Right ventricle myocardium inferior (tissue), 1 donor: Measurements from ENCODE around the gene OPCML. TPM values are rescaled to one million over a fixed set of nuclear protein-coding genes. Genes with fewer than 3 reads are reported as not detected.

Experiments used
- ATAC-seq: fragments of 200-7000 bp; cut with Tn5 transposase; one replicate; pipeline ENCODE4 v1.9.1; 2020; ENCODE audit warnings: mild to moderate bottlenecking, moderate library complexity
- DNase-seq: peaks from one replicate; pipeline ENCODE4 v3.0.0; 2021; ENCODE audit errors: missing footprints
- intact Hi-C: fragments of 100-400 bp; cut with DNase I; formaldehyde crosslinking; loops from one replicate; pipeline ENCODE4 v1.11.0; 2022
- total RNA-seq: library from RNA; stranded (reverse); fragmentation: NEBNext Ultra II Directional; extraction: Animal tissue kit (Norgen Biotek cat#: 25700); gene quantifications from one replicate; pipeline ENCODE4 v1.2.1, GENCODE V29; 2021
- donor health status: DM: no; HTN: yes; CAD: no; lungs with severe emphysema.

The OPCML gene
- total RNA-seq, 1 donor from 2014 or later, result 0.05 TPM

- ATAC-seq (no peak), DNase-seq (no peak)
- intact Hi-C loops, result no loop called here
Measured at GRCh38 chr11:132475026-132475425, 1057.3 kb downstream of the OPCML start.

DNA sequence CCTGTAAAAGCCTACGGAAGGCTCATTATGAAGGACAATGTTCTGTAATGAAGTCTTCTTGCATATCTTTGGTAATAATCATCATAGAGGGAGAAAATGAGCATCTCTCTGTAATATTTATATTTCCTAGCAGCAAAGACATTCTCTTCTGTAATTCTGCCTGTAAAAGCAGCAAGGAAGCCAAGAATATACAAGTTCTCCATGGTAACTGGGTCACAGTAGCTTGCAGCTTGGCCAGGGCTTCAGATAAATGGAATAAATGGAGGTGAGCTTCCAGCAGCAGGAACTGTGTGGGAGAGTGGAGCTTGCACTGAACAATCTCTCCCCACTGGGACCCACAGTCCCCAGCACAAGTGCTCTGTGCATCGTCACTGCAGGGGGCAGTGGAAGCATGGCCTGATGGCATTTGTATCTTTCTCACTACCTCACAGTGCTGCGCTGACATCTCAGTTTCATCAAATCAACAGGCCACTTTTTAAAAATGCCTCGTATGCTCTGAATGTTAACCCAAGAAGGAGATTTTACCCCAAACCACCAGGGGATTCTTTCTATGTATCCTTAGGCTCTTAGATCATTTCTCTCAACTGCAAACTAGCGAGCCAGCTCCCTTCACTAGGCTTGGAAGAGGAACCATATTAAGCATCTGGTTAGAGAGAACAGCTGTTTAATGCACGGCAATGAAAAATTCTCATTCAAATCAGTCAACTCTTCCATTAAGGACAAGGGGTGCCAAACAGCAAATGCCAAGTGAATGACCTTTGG, 1059.7 kb downstream of the OPCML start:
- ATAC-seq (no peak), DNase-seq (no peak)
- intact Hi-C loops, result no loop called here

- ATAC-seq, result no peak
- intact Hi-C loops, result no loop called here
- DNase-seq, result no peak
Measured at GRCh38 chr11:132471466-132471865, 1060.8 kb downstream of the OPCML start.

DNA sequence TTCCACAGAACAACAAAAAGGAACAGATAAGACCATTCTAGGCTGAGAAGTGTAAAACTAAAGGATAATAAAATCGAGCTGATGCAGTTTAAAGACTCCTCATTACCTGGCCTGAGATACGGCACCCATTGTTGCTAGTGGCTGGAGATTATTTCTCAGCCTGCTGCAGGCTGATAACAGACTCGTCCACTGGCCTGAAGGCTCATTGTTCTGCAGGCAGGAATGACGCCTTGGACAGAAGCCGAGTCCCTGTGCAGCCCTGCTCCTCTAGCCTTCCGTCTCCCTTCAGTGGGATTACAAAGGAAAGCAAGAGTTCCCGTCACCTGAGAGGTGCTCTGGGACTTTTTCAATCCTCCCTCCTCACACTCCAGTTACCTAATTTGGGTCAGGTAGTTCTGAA, 1065.3 kb downstream of the OPCML start:
- ATAC-seq, result no peak
- DNase-seq, result no peak
- intact Hi-C loops, result no loop called here

DNA sequence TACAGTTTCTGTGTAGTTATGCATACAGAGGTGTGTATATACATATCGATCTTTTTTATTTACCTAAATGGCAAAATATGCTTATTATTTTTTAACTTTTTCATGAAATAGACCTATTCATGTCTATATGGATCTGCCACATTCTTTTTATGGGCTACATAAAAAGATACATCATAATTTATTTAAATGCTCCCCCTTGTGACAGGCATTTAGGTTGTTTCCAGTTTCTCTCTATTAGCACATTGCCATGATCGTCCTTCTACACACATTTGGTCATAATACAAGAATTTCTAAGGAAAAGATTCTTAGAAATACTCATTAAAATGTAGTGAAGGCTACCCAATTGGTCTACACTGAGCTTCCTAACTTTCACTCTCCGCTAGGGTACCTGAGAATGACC, 1067.4 kb downstream of the OPCML start:
- intact Hi-C loops, result no loop called here
- no peak for ATAC-seq
- DNase-seq, result no peak

- intact Hi-C loops, result no loop called here
- DNase-seq (no peak), ATAC-seq (no peak)
Measured at GRCh38 chr11:132464003-132464342, 1068.3 kb downstream of the OPCML start.

DNA sequence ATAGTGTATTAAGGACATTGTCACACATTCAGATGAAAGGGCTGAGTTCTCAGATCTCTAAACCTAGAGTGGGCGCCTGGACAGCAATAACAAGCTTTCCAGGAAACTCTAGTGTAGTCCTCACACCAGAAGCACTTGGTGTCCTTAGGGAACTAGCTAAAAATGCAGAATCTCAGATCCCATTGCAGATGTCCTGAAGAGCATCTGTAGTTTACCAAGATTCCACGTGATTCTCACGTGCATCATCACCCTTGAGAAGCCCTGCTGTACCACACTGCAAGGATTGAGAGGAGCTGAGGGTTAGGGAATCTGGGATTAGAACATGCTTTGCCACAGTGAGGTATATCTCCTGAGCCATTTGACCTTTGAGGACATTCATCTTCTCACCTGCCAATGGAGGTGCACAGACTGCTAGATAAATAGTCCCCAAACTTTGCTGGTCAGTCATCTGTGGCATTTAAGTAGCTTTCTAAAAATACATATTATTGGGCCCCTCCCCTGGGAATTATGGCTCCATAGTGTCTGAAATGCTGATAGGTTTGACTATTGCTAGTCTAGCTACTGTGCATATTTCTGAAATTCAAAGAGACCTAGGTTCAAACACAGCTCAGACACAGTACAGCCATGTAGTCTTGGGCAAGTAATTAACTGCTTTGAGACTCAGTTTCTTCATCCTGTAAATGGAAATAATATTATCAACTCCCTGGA, 1068.9 kb downstream of the OPCML start:
- ATAC-seq, result no peak
- intact Hi-C loops, result no loop called here
- no peak for DNase-seq

DNA sequence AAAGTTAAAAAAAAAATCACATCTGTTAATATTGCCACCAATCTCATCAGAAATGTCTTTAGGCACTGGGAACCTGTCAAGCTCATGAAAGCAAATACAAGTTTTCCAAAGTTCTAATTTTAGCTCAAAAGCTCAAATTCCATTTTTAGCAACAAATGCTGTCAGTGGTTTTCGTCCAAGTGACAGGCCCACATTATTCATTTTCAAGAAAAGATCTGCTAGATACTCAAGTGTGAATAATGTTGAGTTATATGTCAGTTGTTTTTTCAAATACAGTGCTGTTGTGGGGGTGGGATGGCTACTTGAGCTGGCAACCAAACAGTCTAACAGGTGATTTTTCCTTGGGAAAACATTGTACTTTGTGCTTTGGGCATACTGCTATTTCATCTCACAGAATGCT, 1072.6 kb downstream of the OPCML start:
- no peak for DNase-seq
- intact Hi-C loops, result no loop called here
- no peak for ATAC-seq

GRCh38 chr11:132457445-132457844, 1074.9 kb downstream of the OPCML start:
- ATAC-seq (no peak), DNase-seq (no peak)
- intact Hi-C loops, result no loop called here

GRCh38 chr11:132456751-132457328, 1075.5 kb downstream of the OPCML start:
- DNase-seq, result no peak
- no peak for ATAC-seq
- intact Hi-C loops, result no loop called here

DNA sequence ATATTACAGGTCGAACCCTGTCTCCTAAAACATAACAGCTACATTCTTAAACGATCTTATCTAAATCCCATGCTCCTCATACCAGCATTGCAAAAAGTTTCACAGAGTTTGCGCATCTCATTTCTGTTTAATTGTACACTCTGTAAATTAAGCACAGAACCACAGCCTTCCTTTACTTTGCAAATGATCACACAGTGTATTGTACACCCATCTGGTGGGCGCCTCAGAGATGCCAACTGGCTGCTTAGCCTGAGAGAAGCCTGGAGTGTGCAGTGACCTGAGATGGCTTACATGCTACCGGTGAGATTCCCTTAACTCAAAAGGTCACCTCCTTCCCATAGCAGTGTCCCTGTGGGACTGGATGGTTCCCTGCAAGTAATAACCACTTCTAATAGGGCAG, 1077.3 kb downstream of the OPCML start:
- ATAC-seq (no peak), DNase-seq (no peak)
- intact Hi-C loops, result no loop called here

DNA sequence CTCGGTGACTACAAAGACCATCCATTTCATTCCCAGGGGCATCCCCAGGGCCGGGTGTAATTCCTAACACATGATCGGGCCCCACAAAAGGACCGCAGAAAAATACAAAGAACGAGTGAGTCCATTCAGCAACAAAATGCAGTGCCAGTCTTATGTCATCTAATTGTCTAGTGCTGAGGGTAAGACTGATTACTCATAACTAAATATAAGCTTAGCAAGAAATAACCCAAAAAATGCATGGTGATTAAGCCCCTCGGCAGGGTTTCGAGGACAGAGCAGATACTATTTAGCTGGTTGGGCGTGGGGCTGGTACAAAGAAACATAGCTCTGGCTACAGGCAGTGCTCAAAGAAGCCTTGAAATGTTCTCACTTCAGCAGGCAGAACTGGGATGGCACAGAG, 1078.9 kb downstream of the OPCML start:
- no peak for ATAC-seq
- no peak for DNase-seq
- intact Hi-C loops, result no loop called here

- no peak for DNase-seq
- intact Hi-C loops, result no loop called here
- ATAC-seq, result no peak
Measured at GRCh38 chr11:132452616-132453015, 1079.7 kb downstream of the OPCML start.

GRCh38 chr11:132451942-132452601, 1080.2 kb downstream of the OPCML start:
- DNase-seq (no peak), ATAC-seq (no peak)
- intact Hi-C loops, result no loop called here

DNA sequence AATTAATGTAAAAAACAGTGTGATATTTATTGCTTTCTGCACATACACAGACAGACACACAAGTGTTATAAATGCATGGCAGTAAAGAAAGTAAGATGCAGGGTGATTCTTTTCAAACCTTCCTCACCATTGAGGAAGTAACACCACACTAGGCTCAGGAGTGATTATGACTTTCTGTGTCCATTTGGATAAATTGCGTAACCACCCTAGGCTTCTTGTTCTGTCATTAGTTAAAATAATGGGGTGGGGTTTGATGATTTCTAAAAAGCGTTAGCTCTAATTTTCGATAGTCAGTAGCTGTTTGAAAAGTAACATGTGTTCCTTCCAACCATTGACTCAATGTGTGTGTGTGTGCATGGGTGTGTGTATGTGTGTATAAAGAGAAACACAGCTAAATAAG, 1081.7 kb downstream of the OPCML start:
- ATAC-seq (no peak), DNase-seq (no peak)
- intact Hi-C loops, result no loop called here

DNA sequence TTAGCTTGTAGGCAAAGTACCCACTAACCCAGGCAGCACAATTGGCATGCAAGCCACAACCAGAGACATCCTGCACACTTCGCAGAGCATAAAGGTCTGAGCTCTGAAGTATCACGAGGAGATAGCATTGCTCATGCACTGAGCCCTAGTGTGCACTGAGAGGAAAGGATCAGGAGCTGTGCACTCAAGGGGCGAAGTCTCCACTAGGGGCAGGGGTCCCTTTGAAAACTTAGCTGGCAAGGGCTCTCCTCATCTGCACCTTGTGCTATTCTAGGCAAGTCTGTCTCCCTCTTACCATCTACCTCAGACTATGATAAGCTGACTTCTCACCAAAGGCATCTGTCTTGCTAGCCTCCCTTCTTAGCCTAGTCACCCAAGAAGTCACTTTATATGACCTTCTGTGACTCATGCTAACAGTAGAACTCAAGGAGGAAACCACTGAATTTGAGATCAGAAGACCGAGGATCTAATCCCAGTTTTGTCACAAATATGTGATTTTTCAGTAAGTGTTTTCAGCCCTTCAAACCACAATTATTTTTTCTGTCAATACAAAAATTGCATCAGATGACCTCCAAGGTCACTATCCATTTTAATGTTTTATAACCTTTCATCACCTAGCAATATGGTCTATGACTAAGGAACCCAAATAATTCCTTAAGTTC, 1083.8 kb downstream of the OPCML start:
- ATAC-seq (no peak), DNase-seq (no peak)
- intact Hi-C loops, result no loop called here

DNA sequence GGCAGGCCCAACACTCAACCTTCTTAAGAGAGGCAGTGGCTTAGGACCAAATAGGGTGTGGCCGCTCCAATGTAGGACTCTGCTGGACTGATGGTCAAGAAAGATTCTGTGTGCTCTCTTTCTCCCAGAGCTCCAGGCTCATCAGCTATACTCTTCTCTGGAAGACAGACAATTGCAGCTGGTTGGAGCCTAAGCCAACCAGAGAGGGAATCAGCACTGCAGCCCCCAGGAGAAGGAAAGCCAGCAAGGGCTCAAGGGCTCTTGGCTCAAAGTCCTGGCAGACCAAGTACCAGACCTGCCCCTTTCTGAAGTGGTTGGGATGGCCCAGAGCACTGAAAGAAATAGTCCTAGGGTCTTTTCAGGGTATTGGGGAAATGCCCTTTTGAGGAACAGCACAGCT, 1084.5 kb downstream of the OPCML start:
- ATAC-seq (no peak), DNase-seq (no peak)
- intact Hi-C loops, result no loop called here

DNA sequence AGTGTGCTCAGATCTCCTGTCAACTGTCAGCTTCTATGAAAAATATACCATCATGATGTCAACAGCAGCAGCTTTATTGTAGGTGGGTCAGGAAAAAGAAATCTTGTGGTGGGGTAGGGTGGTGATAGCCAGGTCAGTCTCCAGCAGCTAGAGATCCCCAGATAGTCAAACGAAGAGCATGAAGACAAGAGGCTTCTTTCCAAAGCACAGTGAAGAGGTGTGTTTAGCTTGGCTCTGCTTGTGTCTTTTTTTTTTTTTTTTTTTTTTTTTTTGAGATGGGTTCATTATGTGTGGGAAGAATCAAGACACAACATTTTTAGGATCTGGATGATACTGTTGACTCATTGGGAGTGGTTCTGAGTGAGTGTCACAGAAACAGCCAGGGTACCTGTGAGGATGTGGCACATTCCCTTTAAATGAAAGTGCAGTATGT, 1086.4 kb downstream of the OPCML start:
- intact Hi-C loops, result no loop called here
- DNase-seq, result no peak
- ATAC-seq, result no peak

DNA sequence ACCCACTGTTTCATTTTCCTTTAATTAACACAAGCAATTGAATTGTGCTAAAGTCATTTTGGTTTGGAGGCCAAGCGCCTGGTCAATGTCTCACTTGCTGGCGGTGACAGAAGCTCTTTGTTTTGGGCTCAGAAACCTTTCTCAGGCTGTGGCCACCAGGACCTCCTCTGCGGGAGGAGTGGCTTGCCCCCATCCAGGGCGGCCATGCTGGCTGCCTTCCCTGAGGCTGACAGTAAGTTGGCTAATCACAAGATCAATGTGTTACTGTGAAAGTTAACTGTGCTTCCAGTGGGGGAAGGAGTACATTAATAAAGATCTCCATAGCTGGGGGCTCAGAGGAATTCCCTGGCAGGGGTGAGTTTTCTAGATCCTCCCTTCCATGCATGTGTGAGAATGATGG, 1087.4 kb downstream of the OPCML start:
- ATAC-seq, result no peak
- DNase-seq, result no peak
- intact Hi-C loops, result no loop called here
